HL-60/S4 (cell line): Measurements from ENCODE around the gene SLC6A6.

Experiments used
- in situ Hi-C: fragments of 300-500 bp; cut with MboI; formaldehyde crosslinking; loops from 2 replicates; pipeline ENCODE4 v1.14.3; 2022; ENCODE audit warnings: low sequenced_read_pairs

SLC6A6 gene

DNA sequence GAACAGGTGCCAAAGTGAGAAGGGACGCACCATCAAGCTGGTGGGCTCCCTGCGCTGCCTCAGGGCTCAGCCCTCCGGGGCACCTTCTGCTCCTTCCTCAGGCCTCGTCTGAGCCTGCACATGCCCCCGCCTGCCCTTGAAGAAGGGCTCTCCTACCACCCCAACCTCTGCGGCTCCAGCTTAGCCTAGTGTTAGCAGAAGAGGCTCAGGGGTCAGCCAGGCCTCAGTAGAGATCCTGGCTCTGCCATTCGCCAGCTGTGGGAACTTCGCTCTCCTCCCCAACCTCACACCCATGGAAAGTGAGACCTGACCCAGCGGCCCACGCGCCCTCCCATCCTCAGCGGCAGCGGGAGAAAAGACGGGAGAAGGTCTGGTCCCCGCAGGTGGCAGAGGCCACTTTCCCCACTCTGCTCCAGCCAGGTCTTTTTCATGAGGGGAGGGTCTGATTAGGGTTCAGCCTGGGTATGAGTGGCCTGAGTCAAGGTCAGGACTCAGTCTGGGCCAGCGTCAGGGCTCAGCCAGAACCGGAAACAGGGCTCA is 129.5 kb downstream of the SLC6A6 start:
- in situ Hi-C loops, result no loop called here

DNA sequence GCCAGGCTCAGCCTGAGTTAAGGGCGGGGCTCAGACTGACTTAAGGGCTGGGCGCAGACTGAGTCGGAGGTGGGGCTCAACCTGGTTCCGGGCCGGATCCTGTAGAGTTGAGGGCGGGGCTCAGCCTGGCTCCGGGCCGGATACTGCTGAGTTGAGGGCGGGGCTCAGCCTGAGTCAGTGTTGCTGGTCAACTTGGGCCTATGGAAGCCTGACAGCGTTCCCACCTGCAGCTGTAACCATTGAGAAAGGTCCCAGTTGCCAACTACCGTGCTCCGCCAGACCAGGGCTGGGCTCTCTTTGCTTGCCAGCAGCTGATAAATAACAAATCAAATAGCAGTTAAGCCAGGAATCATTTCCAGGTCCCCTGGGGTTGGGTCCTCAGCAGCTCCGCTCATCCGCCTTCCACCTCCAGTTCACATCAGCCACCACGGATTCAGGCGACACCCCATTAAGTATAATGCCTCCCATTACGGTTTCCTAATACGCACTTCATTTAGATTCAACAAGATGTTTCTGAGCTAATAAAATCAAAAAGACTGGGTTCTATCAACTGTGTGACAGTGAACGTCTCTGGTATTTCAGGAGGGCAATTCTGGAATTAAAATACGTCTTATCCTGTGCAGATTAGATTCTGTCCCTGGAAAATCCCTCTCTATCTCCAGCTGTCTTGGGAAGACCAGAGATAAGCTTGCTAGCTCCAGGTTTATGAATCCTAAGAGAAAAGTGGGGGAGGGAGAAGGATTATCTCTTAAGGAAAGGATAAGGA is 130.5 kb downstream of the SLC6A6 start:
- in situ Hi-C loops, result no loop called here

DNA sequence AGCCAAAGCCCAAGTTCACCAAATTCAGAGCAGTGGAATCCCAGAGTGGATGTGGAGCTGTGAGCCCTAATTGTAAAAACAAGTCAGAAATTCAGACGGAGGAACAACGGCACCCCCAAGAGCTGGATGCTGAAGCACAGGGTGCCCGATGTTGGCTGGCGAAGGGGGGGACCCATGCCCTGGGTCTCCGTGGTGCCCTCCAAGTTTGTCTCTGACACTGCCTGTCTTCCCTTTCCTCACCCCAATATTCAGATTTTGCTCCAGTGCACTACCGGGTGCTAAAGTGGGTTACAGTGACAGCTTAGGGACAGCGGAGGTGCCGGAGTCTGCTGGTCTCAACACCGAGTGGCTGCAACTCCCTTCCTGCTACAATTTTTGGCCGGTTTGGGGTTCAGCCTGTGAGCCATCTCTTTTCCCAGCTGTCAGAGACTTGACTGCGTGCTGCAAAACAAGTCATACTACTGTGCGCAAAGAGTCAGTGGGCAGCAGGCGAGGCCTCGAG is 131.1 kb downstream of the SLC6A6 start:
- in situ Hi-C loops, result no loop called here

DNA sequence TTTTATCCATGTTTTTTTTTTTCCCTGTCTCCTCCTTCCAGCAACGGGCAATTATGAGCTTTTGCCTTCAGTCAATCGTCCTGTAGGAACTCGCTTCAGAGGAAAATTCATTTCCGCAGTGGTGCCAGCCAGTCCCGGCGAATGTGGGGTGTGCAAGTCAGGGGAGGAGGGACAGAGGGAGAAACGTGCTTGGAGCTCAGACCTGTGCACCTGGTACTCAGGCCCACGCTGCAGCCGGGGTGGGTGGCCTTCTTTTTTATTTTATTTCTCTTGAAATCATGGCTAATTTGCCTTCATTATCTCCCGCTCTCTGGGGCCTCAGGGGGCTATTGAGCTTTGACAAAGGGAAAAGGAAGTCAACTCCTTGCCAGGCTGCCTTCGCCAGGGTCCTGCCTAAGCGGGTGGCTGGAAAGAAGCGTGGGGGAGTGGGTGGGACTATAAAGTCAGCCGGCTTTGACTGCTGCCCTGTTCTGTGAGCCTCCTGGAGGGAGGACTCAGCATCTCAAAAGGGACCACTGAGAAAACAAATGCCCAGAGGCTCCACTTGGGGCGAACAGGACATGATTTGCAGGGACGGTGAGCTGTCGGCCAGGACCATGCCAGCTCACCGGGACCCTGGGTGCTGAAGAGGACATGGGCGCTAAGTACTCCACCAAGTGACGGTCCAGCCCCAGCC is 132.2 kb downstream of the SLC6A6 start:
- in situ Hi-C loops, result no loop called here

DNA sequence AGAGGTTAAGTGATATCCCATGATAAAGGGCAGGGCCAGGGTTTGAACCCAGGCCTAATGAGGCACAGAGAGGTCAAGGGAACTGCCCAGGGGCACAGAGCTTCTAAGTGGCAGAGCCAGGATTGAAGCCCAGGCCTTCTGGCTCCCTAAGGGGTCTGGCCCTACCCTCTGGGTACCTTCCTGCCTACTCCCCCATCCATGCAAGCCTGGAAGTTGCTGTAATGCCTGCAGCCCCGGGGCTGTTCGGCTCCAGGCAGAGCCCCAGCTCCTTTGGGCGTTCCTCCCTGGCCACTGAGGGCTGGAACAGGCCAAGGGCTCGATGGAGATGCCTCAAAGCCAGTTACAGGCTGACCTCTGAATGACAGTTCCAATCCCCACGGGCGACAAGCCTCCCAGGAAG is 133.2 kb downstream of the SLC6A6 start:
- in situ Hi-C loops, result no loop called here

DNA sequence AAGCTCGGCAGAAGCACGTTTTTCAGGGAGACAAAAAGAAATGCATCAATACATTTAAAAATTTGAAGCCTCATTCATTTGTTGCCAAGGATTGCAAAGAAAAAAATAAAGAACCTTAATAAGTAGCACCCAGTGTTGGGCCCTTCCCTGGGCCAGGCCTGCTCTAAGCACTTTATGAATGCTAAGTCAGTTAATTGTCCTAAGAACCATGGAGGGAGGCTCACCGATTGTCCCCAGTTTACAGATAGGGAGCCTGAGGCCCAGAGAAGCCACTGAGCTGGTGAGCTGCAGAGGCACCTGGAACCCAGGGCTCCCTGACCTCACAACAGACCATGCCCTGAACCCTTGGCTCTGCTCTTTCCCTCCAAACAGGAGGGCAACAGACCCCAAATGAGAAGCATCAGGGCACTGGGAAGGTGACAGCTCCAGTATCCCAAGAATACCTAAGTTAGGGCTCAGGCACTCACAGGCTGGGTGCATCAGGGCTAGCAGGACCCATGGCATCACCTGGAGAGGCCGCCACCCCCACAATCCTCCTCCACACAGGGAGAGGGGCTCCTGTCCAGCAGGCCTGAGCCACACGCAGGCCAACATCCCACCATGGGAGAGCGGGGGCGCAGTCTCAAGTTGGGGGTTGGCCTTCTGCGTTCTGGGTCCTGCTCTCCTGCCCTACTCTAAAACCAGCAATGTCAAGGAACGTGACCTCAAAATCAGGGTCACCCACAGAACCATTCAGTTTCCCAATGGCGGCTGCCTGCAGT is 133.8 kb downstream of the SLC6A6 start:
- in situ Hi-C loops, result no loop called here

DNA sequence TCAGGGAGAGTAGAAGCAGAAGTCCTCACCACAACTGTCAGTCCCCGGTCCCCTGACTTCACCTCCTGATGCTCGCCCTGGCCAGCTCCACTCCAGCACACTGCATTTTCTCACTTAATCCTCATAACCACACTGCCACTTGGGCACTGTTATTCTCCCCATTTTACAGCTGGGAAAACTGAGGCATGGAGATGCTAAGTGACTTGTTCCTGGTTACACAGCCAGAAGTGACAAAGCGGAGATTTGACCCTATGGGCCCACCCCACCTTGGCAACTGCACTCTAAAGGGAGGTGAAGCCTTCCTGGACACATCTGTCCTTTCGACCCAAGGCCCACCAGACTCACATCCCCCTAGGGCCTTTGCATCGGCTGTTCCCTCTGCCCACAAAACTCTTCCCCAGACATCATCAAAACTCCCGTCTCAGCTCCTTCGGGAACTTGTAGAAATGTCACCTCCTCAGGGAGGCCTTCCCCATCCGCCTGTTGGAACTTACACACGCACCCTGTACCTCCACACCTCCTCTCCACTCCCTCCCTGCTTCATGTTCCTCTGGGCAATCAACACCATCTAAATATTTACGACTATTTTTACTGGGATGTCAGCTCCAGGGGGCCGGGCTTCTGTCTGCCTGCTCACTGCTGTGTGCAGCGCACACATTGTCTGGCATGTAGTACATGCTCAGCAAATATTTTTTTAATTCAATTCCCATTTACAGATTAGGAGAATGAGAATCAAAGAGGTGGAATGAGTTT is 134.6 kb downstream of the SLC6A6 start:
- in situ Hi-C loops, result no loop called here

DNA sequence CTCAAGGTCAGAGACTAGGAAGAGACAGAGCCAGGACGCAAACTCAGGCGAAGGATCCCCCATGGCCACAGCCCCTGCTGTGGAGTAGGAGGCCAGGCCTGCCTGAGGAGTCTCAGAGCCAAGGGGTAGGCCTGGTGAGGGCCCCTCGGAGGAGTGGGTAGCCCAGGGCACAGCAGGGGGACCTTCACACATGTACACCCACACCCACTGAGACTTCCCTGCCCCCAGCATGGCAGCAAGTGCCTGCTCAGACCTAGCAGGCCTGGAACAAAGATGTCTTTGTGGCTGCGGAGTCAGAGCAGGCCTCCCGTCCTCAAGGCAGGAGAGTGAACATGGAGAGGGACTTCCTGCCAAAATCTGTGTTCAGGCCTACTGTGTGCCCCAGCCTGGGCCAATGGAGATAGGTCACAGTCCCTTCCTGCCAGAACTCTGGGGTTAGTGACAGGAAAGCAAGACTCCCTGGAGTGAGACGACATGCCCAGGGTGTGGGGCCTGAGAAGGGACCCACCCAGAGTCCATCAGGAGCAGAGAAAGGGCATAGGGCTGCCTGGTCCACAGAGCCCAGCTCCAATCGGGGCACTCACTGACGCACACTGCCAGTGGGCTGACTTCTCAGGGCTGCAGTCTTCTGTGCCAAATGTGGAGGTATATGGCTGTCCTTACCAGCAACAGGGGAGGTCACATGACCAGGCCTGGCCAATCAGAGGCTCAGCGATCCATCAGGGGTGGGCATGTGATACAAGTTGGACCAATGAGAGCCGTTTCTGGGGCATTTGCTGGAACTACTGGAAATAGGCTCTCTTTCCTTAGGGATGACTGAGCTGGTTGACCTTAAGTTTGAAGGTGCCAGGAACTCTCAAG is 135.4 kb downstream of the SLC6A6 start:
- in situ Hi-C loops, result no loop called here

DNA sequence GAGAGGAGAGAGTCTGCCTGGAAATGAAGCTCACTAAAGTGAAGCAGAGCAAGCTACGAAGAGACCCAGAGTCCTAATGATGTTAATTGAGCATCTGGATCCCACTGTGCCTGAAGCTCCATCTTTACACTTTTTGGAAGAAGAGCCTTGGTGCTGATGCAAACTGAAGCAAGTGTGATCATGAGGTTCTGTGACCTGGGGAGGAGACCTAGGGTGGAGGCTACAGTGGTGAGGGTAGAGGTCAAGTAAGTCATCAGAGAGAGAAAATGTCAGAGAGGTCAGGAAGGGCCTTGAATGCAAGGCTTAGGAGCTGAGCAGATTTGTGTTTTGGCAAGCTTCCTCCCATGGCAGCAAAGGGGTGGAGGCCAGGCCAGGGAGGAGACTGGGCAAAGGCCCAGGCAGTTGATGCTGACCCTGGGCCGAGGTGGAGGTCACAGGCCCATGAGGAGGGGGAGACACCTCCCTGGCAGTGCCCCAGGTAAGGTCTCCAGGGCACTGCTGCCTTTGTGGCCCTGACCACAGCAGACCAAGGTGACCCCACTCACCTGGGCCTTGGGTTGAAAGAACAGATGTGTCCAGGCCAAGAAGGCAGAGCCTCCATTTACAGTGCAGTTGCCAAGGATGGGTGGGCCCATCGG is 136.2 kb downstream of the SLC6A6 start:
- in situ Hi-C loops, result no loop called here
